ENCODE measurements around the gene NKD1.

GRCh38 chr16:50547340-50548124 lies 664 bp upstream of the NKD1 start:
- TF ChIP-seq POLR2AphosphoS5 (IDR thresholded peaks at IDR 0.05; ENCODE audit: low read depth, low read length) = no peak
- no peak for TF ChIP-seq REST (IDR thresholded peaks at IDR 0.05; ENCODE audit: insufficient read depth in 1 of 2, low read depth in 2 of 2, low read length in 2 of 2)
- TF ChIP-seq TAF1 (IDR thresholded peaks at IDR 0.05; ENCODE audit: borderline replicate concordance, insufficient read depth, low read length) = no peak
- TF ChIP-seq SIN3A (IDR thresholded peaks at IDR 0.05; ENCODE audit: borderline replicate concordance, insufficient read depth, low read length) = no peak
